ENCODE measurements around the gene ZDHHC8. TPM values are rescaled to one million over a fixed set of nuclear protein-coding genes. Genes with fewer than 3 reads are reported as not detected.

Gene ZDHHC8
- total RNA-seq, 2 donors from 2014 or later, result 82.2 to 82.3 TPM

- H3K27ac Mint-ChIP-seq, result no peak overlapping the region
- no peak overlapping the region for H3K4me3 ChIP-seq (ENCODE audit: low read length)
- H3K4me1 Mint-ChIP-seq, result no peaks in the 10 kb centered on the region
- H3K36me3 ChIP-seq (ENCODE audit: control insufficient read depth, insufficient read depth, low read length), result peaks cover 95% of the 10 kb centered on the region
- no peak for TF ChIP-seq CTCF (conservative IDR thresholded peaks at IDR 0.05)
- no peak for DNase-seq
- peaks cover 7% of the 10 kb centered on the region for H3K9me3 ChIP-seq (ENCODE audit: control insufficient read depth, low read length)
- H3K4me1 ChIP-seq (ENCODE audit: control insufficient read depth, insufficient read depth, low read length), result no peaks in the 10 kb centered on the region
- no peak overlapping the region for H3K4me3 Mint-ChIP-seq
- no peaks in the 10 kb centered on the region for H3K9me3 Mint-ChIP-seq
- no peaks in the 10 kb centered on the region for H3K27me3 ChIP-seq (ENCODE audit: control insufficient read depth, insufficient read depth, low read length, poor library complexity, severe bottlenecking)
- H3K9ac ChIP-seq (ENCODE audit: extremely low read depth, low read length, poor library complexity, severe bottlenecking), result no peak overlapping the region
- H3K27ac ChIP-seq (ENCODE audit: low read depth, low read length), result no peak overlapping the region
- no peaks in the 10 kb centered on the region for H3K27me3 Mint-ChIP-seq (ENCODE audit: insufficient read depth)
- WGBS, 2 experiments (ENCODE audit: insufficient coverage in 1 of 2, insufficient read length in 1 of 2), result 94 to 95% methylated on average over 9 to 15 of the region's 15 CpGs
- H3K36me3 Mint-ChIP-seq (ENCODE audit: low read depth), result peaks cover 98% of the 10 kb centered on the region
Measured at GRCh38 chr22:20094197-20094807, 37.3 kb upstream of the ZDHHC8 start.

GRCh38 chr22:20095521-20095920 lies 36.1 kb upstream of the ZDHHC8 start:
- H3K27ac ChIP-seq (ENCODE audit: low read depth, low read length), result no peak overlapping the region
- TF ChIP-seq CTCF (conservative IDR thresholded peaks at IDR 0.05), result no peak
- H3K9me3 Mint-ChIP-seq, result no peaks in the 10 kb centered on the region
- H3K27ac Mint-ChIP-seq, result no peak overlapping the region
- no peaks in the 10 kb centered on the region for H3K4me1 Mint-ChIP-seq
- H3K27me3 Mint-ChIP-seq (ENCODE audit: insufficient read depth), result no peaks in the 10 kb centered on the region
- no peak overlapping the region for H3K4me3 Mint-ChIP-seq
- H3K36me3 ChIP-seq (ENCODE audit: control insufficient read depth, insufficient read depth, low read length), result peaks cover 93% of the 10 kb centered on the region
- H3K4me3 ChIP-seq (ENCODE audit: low read length), result no peak overlapping the region
- DNase-seq, result no peak
- no peak overlapping the region for H3K9ac ChIP-seq (ENCODE audit: extremely low read depth, low read length, poor library complexity, severe bottlenecking)
- H3K36me3 Mint-ChIP-seq (ENCODE audit: low read depth), result peaks cover 96% of the 10 kb centered on the region
- peaks cover 7% of the 10 kb centered on the region for H3K9me3 ChIP-seq (ENCODE audit: control insufficient read depth, low read length)
- H3K4me1 ChIP-seq (ENCODE audit: control insufficient read depth, insufficient read depth, low read length), result no peaks in the 10 kb centered on the region
- H3K27me3 ChIP-seq (ENCODE audit: control insufficient read depth, insufficient read depth, low read length, poor library complexity, severe bottlenecking), result no peaks in the 10 kb centered on the region
- 100% methylated on average over 1 to 3 of the region's 4 CpGs for WGBS, 2 experiments (ENCODE audit: insufficient coverage in 1 of 2, insufficient read length in 1 of 2)

- Mint-ChIP-seq H3K27me3 (ENCODE audit: insufficient read depth) (no peaks in the 10 kb centered on the region), H3K36me3 (ENCODE audit: low read depth) (peaks cover 92% of the 10 kb centered on the region), H3K4me1 (no peaks in the 10 kb centered on the region), H3K9me3 (no peaks in the 10 kb centered on the region), H3K27ac (no peak overlapping the region), H3K4me3 (no peak overlapping the region)
- no peaks in the 10 kb centered on the region for H3K27me3 ChIP-seq (ENCODE audit: control insufficient read depth, insufficient read depth, low read length, poor library complexity, severe bottlenecking)
- no peaks in the 10 kb centered on the region for H3K4me1 ChIP-seq (ENCODE audit: control insufficient read depth, insufficient read depth, low read length)
- no peak for DNase-seq
- no peak overlapping the region for H3K9ac ChIP-seq (ENCODE audit: extremely low read depth, low read length, poor library complexity, severe bottlenecking)
- no peak overlapping the region for H3K4me3 ChIP-seq (ENCODE audit: low read length)
- WGBS, 2 experiments (ENCODE audit: insufficient coverage in 1 of 2, insufficient read length in 1 of 2), result 91 to 100% methylated on average over 1 to 2 of the region's 2 CpGs
- peaks cover 7% of the 10 kb centered on the region for H3K9me3 ChIP-seq (ENCODE audit: control insufficient read depth, low read length)
- peaks cover 90% of the 10 kb centered on the region for H3K36me3 ChIP-seq (ENCODE audit: control insufficient read depth, insufficient read depth, low read length)
- H3K27ac ChIP-seq (ENCODE audit: low read depth, low read length), result no peak overlapping the region
- TF ChIP-seq CTCF (conservative IDR thresholded peaks at IDR 0.05), result no peak
Measured at GRCh38 chr22:20096574-20097420, 34.8 kb upstream of the ZDHHC8 start.
